IMR-90 (cell line): Measurements from ENCODE around the gene PLEKHO2. TPM values are rescaled to one million over a fixed set of nuclear protein-coding genes. Genes with fewer than 3 reads are reported as not detected.
A peak's percentile ranks its signal among the peaks of the same experiment; 100 is the strongest.

Experiments used
- ATAC-seq: fragments of 200-7000 bp; cut with Tn5 transposase; 2 replicates; pipeline ENCODE4 v1.9.1; 2020; ENCODE audit warnings: low read depth, mild to moderate bottlenecking, moderate library complexity
- BruUV-seq: library from RNA; stranded (reverse); fragments of 400-500 nt; replicated peaks from 2 replicates; lab custom pipeline; 2021; lab: Mats Ljungman, UMichigan
- CTCF ChIA-PET: fragments of 300-600 bp; formaldehyde crosslinking; extraction: SDS; loops from one replicate; lab custom pipeline; 2021; ENCODE audit warnings: antibody characterized with exemption; lab: Yijun Ruan, JAX
- POLR2A ChIA-PET: fragments of 300-600 bp; sonication (Branson Sonifier 250); formaldehyde crosslinking; loops from one replicate; lab custom pipeline; 2022; ENCODE audit warnings: antibody characterized with exemption; ENCODE audit not compliant: unreplicated experiment; lab: Charles Lee
- DNase-seq: peaks from one replicate; pipeline ENCODE4 v3.0.0; 2013
- H2AFZ ChIP-seq: replicated peaks from 2 replicates; pipeline ENCODE3; 2013; ENCODE audit warnings: low read length, mild to moderate bottlenecking; ENCODE audit not compliant: poor library complexity
- H2AK5ac ChIP-seq: 2 replicates; pipeline ENCODE4 v1.6.1; 2013; ENCODE audit warnings: low read depth, low read length, inconsistent platforms
- H2AK9ac ChIP-seq: replicated peaks from 2 replicates; pipeline ENCODE3; 2013; ENCODE audit warnings: mild to moderate bottlenecking, low read depth, low read length, moderate library complexity; ENCODE audit not compliant: poor library complexity
- H2BK120ac ChIP-seq: 2 replicates; pipeline ENCODE4 v1.6.1; 2013; ENCODE audit warnings: low read depth, low read length, inconsistent platforms
- H2BK15ac ChIP-seq: 3 replicates; pipeline ENCODE4 v1.6.1; 2013; ENCODE audit warnings: low read depth, low read length, inconsistent platforms
- H2BK20ac ChIP-seq: 2 replicates; pipeline ENCODE4 v1.6.1; 2013; ENCODE audit warnings: low read depth, mild to moderate bottlenecking, inconsistent platforms, low read length, moderate library complexity
- H2BK5ac ChIP-seq: 2 replicates; pipeline ENCODE4 v1.6.1; 2013; ENCODE audit warnings: mild to moderate bottlenecking, low read depth, low read length, inconsistent platforms; ENCODE audit not compliant: poor library complexity, severe bottlenecking
- H3K14ac ChIP-seq: replicated peaks from 2 replicates; pipeline ENCODE4 v1.6.1; 2013; ENCODE audit warnings: low read depth, low read length, inconsistent platforms
- H3K18ac ChIP-seq: 2 replicates; pipeline ENCODE4 v1.6.1; 2013; ENCODE audit warnings: low read depth, low read length, control low read depth
- H3K23ac ChIP-seq: 2 replicates; pipeline ENCODE4 v1.6.1; 2013; ENCODE audit warnings: low read depth, low read length, inconsistent platforms
- H3K27ac ChIP-seq: 2 replicates; pipeline ENCODE4 v1.5.1; 2013; ENCODE audit warnings: mild to moderate bottlenecking, control low read depth, low read length; ENCODE audit not compliant: insufficient read depth
- H3K27me3 ChIP-seq: 2 replicates; pipeline ENCODE4 v1.6.1; 2013; ENCODE audit warnings: low read length; ENCODE audit not compliant: control insufficient read depth, insufficient read depth
- H3K36me3 ChIP-seq: 2 replicates; pipeline ENCODE4 v1.6.1; 2013; ENCODE audit warnings: low read length, mixed read lengths; ENCODE audit not compliant: control insufficient read depth, insufficient read depth
- H3K4ac ChIP-seq: 2 replicates; pipeline ENCODE4 v1.6.1; 2013; ENCODE audit warnings: low read depth, low read length, inconsistent platforms
- H3K4me1 ChIP-seq: 2 replicates; pipeline ENCODE4 v1.6.1; 2013; ENCODE audit warnings: low read length, mixed read lengths; ENCODE audit not compliant: control insufficient read depth, insufficient read depth
- H3K4me2 ChIP-seq: 2 replicates; pipeline ENCODE4 v1.6.1; 2013; ENCODE audit warnings: low read depth, mild to moderate bottlenecking, control low read depth, low read length, moderate library complexity
- H3K4me3 ChIP-seq: 2 replicates; pipeline ENCODE4 v1.5.1; 2013; ENCODE audit warnings: low read depth, mild to moderate bottlenecking, control low read depth, low read length, moderate library complexity; ENCODE audit not compliant: insufficient read depth
- H3K56ac ChIP-seq: 2 replicates; pipeline ENCODE4 v1.6.1; 2013; ENCODE audit warnings: low read length, inconsistent platforms; ENCODE audit not compliant: insufficient read depth; ENCODE audit errors: extremely low read depth
- H3K79me1 ChIP-seq, 2 experiments: 2 replicates each; pipeline ENCODE4 v1.6.1; 2013; ENCODE audit warnings: low read length in 2 of 2, inconsistent platforms in 1 of 2, low read depth in 1 of 2
- H3K9ac ChIP-seq: 2 replicates; pipeline ENCODE4 v1.6.1; 2013; ENCODE audit warnings: low read depth, low read length, control low read depth
- H3K9me1 ChIP-seq: 2 replicates; pipeline ENCODE4 v1.6.1; 2013; ENCODE audit warnings: low read length, inconsistent platforms; ENCODE audit not compliant: insufficient read depth
- H3K9me3 ChIP-seq: 2 replicates; pipeline ENCODE4 v1.6.1; 2013; ENCODE audit warnings: low read length; ENCODE audit not compliant: control insufficient read depth, insufficient read depth
- H4K20me1 ChIP-seq: 2 replicates; pipeline ENCODE4 v1.6.1; 2013; ENCODE audit warnings: low read length, inconsistent platforms; ENCODE audit not compliant: insufficient read depth
- H4K5ac ChIP-seq: 2 replicates; pipeline ENCODE4 v1.6.1; 2013; ENCODE audit warnings: mild to moderate bottlenecking, low read depth, low read length, control low read depth
- H4K8ac ChIP-seq, 2 experiments: 2 replicates each; pipeline ENCODE4 v1.6.1; 2013; ENCODE audit warnings: low read depth in 2 of 2, low read length in 2 of 2, control low read depth in 1 of 2, inconsistent platforms in 1 of 2
- H4K91ac ChIP-seq: 2 replicates; pipeline ENCODE4 v1.6.1; 2013; ENCODE audit warnings: low read depth, low read length, inconsistent platforms; ENCODE audit not compliant: insufficient read depth
- RAD21 ChIP-seq: IDR thresholded peaks from 2 replicates; pipeline ENCODE4 v1.6.1; 2012; ENCODE audit warnings: low read length, improper control_type of control experiment
- SMC3 ChIP-seq: fragments of 150-350 bp; IDR thresholded peaks from 2 replicates; pipeline ENCODE4 v1.6.1; 2016; ENCODE audit warnings: low read depth, mild to moderate bottlenecking, antibody characterized with exemption, low read length, moderate library complexity
- WGBS, 2 experiments: methylation state at CpG; one replicate each; pipeline versions ENCODE4 v1.1.5 to v1.1.7; 2013; ENCODE audit warnings: missing lambda C conversion rate in 2 of 2; ENCODE audit not compliant: insufficient read length in 1 of 2; ENCODE audit errors: extremely low coverage in 2 of 2; 5-methylcytosine and 5-hydroxymethylcytosine counted together
- dilution Hi-C: fragments of 300-500 bp; cut with HindIII; formaldehyde crosslinking; loops from one replicate; pipeline ENCODE4 v1.14.3; 2018; ENCODE audit warnings: low sequenced_read_pairs; ENCODE audit not compliant: unreplicated experiment
- in situ Hi-C: fragments of 300-500 bp; cut with MboI; formaldehyde crosslinking; loops from 3 replicates; pipeline ENCODE4 v1.14.3; 2019; ENCODE audit warnings: low sequenced_read_pairs, inconsistent platforms, mixed read lengths
- intact Hi-C: fragments of 100-400 bp; cut with micrococcal nuclease; formaldehyde crosslinking; loops from 2 replicates; pipeline ENCODE4 v1.10.0; 2022
- polyA plus RNA-seq, 3 experiments: library from polyadenylated mRNA; depleted of rRNA; stranded (reverse); fragments of >200 nt; gene quantifications; 2 replicates each; pipeline ENCODE4 v1.2.3, GENCODE V29; 2012; ENCODE audit warnings: low replicate concordance in 1 of 3
- total RNA-seq: library from RNA; depleted of rRNA; stranded (reverse); fragments of >200 nt; gene quantifications from 2 replicates; pipeline ENCODE4 v1.2.3, GENCODE V29; 2012
- TF ChIP-seq, protein P1 (sequence below): fragments of 150-350 bp; IDR thresholded peaks from 2 replicates; pipeline ENCODE4 v1.6.1; 2017; ENCODE audit warnings: mild to moderate bottlenecking, antibody characterized with exemption, low read length, low read depth

PLEKHO2 gene
- total and polyA plus RNA-seq, 2 of the 4 experiments (the other 2 are of a cell fraction) = 19.0 to 22.5 TPM

DNA sequence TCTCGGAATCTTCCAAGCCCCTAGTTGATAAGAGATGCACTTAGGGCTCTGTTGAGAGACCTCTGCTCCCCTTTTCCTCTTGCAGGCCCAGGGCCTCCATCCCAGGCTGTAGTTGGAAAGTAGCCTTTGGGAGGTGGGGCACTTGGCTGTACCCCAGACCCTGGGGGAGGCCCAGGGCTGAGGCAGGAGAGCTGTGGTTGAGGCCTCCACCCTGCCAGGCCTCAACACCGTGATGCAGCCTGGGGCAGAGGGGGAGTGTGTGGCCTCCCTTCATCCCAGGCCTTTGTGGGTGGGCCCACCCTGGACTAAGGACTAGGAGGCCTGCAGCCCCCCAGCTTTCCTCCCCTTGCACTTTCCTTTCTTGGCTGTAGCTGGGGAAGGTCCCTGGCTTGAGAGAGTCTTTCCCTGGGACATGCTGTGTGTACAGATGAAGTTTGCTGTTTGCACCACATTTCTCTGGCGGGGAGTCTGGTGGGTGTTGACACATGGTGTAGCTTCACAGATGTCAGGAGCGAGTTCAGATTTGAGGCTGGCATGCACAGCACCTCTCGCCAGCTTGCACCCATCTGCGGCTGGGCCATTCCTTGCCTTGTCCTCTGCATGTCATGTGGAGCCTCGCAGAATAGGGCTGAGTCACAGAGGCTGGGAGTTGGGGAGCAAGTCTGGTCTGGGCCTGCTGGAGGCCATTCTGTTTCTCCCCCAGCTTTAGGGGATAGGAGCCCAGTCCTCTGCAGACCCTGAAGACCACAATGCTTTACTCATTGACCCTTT is 13.7 kb downstream of the PLEKHO2 start:
- H4K91ac ChIP-seq = peak overlapping the region; percentile 99
- DNase-seq (peak; percentile 65), ATAC-seq (peak; percentile 19)
- CTCF ChIA-PET = interaction anchor here (1.0 to 1.4 kb wide), 2 partner anchors 14 to 27 kb away, joined by 3 read pairs; no protein-coding TSS in a partner anchor
- H3K56ac ChIP-seq = peak overlapping the region; percentile 53; the same call in 1 of the 2 replicates
- peak overlapping the region; percentile 85; the same call in 2 of the 3 replicates for H2BK15ac ChIP-seq
- POLR2A ChIA-PET = interaction anchor here (0.5 kb wide), 1 partner anchor 58 kb away, joined by 4 read pairs; no protein-coding TSS in a partner anchor
- peak overlapping the region; percentile 94; the same call in 1 of the 2 replicates for H3K23ac ChIP-seq
- H3K27me3 ChIP-seq = no peaks in the 10 kb centered on the region
- 0% methylated on average over 2 of the region's 7 CpGs; no CpG with 5 or more reads in 1 of the 2 experiments for WGBS, 2 experiments
- TF ChIP-seq, protein P1, sequence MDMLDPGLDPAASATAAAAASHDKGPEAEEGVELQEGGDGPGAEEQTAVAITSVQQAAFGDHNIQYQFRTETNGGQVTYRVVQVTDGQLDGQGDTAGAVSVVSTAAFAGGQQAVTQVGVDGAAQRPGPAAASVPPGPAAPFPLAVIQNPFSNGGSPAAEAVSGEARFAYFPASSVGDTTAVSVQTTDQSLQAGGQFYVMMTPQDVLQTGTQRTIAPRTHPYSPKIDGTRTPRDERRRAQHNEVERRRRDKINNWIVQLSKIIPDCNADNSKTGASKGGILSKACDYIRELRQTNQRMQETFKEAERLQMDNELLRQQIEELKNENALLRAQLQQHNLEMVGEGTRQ = peak; percentile 35; the same call in 1 of the 2 replicates
- TF ChIP-seq SMC3 (no peak), RAD21 (peak; percentile 15; the same call in 1 of the 2 replicates)
- H4K5ac ChIP-seq = peak overlapping the region; percentile 65
- H3K4me3 ChIP-seq = no peak overlapping the region
- H3K27ac ChIP-seq = peak overlapping the region; percentile 96
- no TSS peak for BruUV-seq
- peak overlapping the region; percentile 49 for H3K9ac ChIP-seq
- H3K79me1 ChIP-seq = peaks cover 61 to 89% of the 10 kb centered on the region in 2 experiments
- dilution Hi-C loops = no loop called here
- H2AK9ac ChIP-seq = peak overlapping the region; percentile 100
- intact Hi-C loops = loop anchor here (5.0 kb wide), 1 partner anchor 132 kb away; the partner anchor contains the start of gene SPG21
- peak overlapping the region; percentile 75 for H3K18ac ChIP-seq
- H3K36me3 ChIP-seq = peaks cover 66% of the 10 kb centered on the region
- H3K4me1 ChIP-seq = peaks cover 72% of the 10 kb centered on the region
- peak overlapping the region; percentile 41 to 77; a peak in 3 of 4 replicates for H4K8ac ChIP-seq
- peak overlapping the region; percentile 88 for H2BK120ac ChIP-seq
- H2BK5ac ChIP-seq = peak overlapping the region; percentile 98
- H2AK5ac ChIP-seq = peak overlapping the region; percentile 98
- peak overlapping the region; percentile 99 for H3K4ac ChIP-seq
- peak overlapping the region; percentile 87 for H3K14ac ChIP-seq
- peak overlapping the region; percentile 92 for H2BK20ac ChIP-seq
- H3K9me3 ChIP-seq = no peaks in the 10 kb centered on the region
- no peak overlapping the region for H3K4me2 ChIP-seq
- peak overlapping the region; percentile 24 for H2AFZ ChIP-seq
- in situ Hi-C loops = no loop called here
- H3K9me1 ChIP-seq = peaks cover 62% of the 10 kb centered on the region
- peaks cover 42% of the 10 kb centered on the region for H4K20me1 ChIP-seq
